HepG2 (cell line): ENCODE measurements around the gene OR52B2.

ENCODE experiments used
- CEBPB ChIP-seq: IDR thresholded peaks from 2 replicates; pipeline ENCODE4 v1.6.1; 2011; ENCODE audit warnings: low read depth, low read length, improper control_type of control experiment, borderline replicate concordance
- CTCF ChIP-seq: sonication (generic); formaldehyde crosslinking; IDR thresholded peaks from 2 replicates; pipeline ENCODE4 v1.5.0; 2020; ENCODE audit warnings: mild to moderate bottlenecking, missing genetic modification reagents, moderate library complexity
- HNRNPK ChIP-seq: fragments of 200-400 bp; formaldehyde crosslinking; IDR thresholded peaks from 2 replicates; pipeline ENCODE4 v1.6.1; 2018; ENCODE audit warnings: low read length, low read depth, moderate library complexity, mild to moderate bottlenecking; ENCODE audit not compliant: poor library complexity, severe bottlenecking
- MAFK ChIP-seq, 2 experiments: IDR thresholded peaks in 1 of 2; conservative IDR thresholded peaks in 1 of 2; 2 replicates each; pipeline ENCODE4 v1.6.1; 2011; ENCODE audit warnings: improper control_type of control experiment in 2 of 2, low read length in 2 of 2
- RFX1 ChIP-seq: fragments of 450-650 bp; IDR thresholded peaks from 2 replicates; pipeline ENCODE4 v1.6.1; 2017
- TBP ChIP-seq: sonication (generic); formaldehyde crosslinking; IDR thresholded peaks from 2 replicates; pipeline ENCODE4 v1.5.0; 2020; ENCODE audit warnings: missing genetic modification reagents
- ZNF549 ChIP-seq: sonication (generic); formaldehyde crosslinking; IDR thresholded peaks from 2 replicates; pipeline ENCODE4 v1.5.0; 2020; ENCODE audit warnings: missing genetic modification reagents
- ZNF777 ChIP-seq: sonication (generic); formaldehyde crosslinking; IDR thresholded peaks from 2 replicates; pipeline ENCODE4 v1.4.0; 2020; ENCODE audit warnings: missing genetic modification reagents

- TF ChIP-seq CEBPB (no peak), ZNF777 (CRISPR knock-in tag) (no peak), CTCF (CRISPR knock-in tag) (no peak), TBP (CRISPR knock-in tag) (no peak), RFX1 (no peak), MAFK (conservative IDR thresholded peaks at IDR 0.05 in 1 of 2, IDR thresholded peaks at IDR 0.05 in 1 of 2; ENCODE audit: low read length in 2 of 2) (no peak), ZNF549 (CRISPR knock-in tag) (no peak), HNRNPK (no peak)
Observed at GRCh38 chr11:6202041-6202440, 31.9 kb upstream of the OR52B2 start.
